H9 (cell line): ENCODE data around the gene ZCCHC7. TPM values are rescaled to one million over a fixed set of nuclear protein-coding genes. Genes with fewer than 3 reads are reported as not detected.

Experiments
- DNase-seq: peaks from one replicate; pipeline ENCODE4 v3.0.0-alpha.2; 2017
- H2AFZ ChIP-seq: one replicate; pipeline ENCODE4 v1.6.1; 2013; ENCODE audit warnings: mild to moderate bottlenecking, low read length, control low read depth, moderate library complexity
- H2AK5ac ChIP-seq: 2 replicates; pipeline ENCODE4 v1.6.1; 2013; ENCODE audit warnings: low read length, control low read depth, mixed read lengths; ENCODE audit not compliant: insufficient read length
- H2BK120ac ChIP-seq: one replicate; pipeline ENCODE4 v1.6.1; 2013; ENCODE audit warnings: low read depth, mild to moderate bottlenecking, low read length, control low read depth, inconsistent platforms; ENCODE audit not compliant: poor library complexity, severe bottlenecking
- H2BK12ac ChIP-seq: 2 replicates; pipeline ENCODE4 v1.6.1; 2013; ENCODE audit warnings: low read length, control low read depth, mixed read lengths, low read depth; ENCODE audit not compliant: insufficient read length
- H2BK15ac ChIP-seq: 2 replicates; pipeline ENCODE4 v1.6.1; 2013; ENCODE audit warnings: low read depth, low read length, control low read depth
- H2BK20ac ChIP-seq: one replicate; pipeline ENCODE4 v1.6.1; 2013; ENCODE audit warnings: low read depth, mild to moderate bottlenecking, low read length, control low read depth, inconsistent platforms; ENCODE audit not compliant: poor library complexity, severe bottlenecking
- H2BK5ac ChIP-seq: 2 replicates; pipeline ENCODE4 v1.6.1; 2013; ENCODE audit warnings: low read length, control low read depth, mixed read lengths; ENCODE audit not compliant: insufficient read length
- H3K14ac ChIP-seq: 2 replicates; pipeline ENCODE4 v1.6.1; 2013; ENCODE audit warnings: low read length, control low read depth; ENCODE audit not compliant: insufficient read depth
- H3K18ac ChIP-seq: 2 replicates; pipeline ENCODE4 v1.6.1; 2013; ENCODE audit warnings: low read depth, mild to moderate bottlenecking, mixed read lengths, low read length, control low read depth; ENCODE audit not compliant: insufficient read length
- H3K23ac ChIP-seq: 2 replicates; pipeline ENCODE4 v1.6.1; 2013; ENCODE audit warnings: low read length, control low read depth, mixed read lengths, low read depth; ENCODE audit not compliant: insufficient read length
- H3K23me2 ChIP-seq: 2 replicates; pipeline ENCODE4 v1.6.1; 2013; ENCODE audit warnings: low read depth, mild to moderate bottlenecking, mixed read lengths, low read length, control low read depth; ENCODE audit not compliant: insufficient read length, poor library complexity, severe bottlenecking
- H3K27ac ChIP-seq: 2 replicates; pipeline ENCODE4 v1.5.1; 2013; ENCODE audit warnings: low read length, control low read depth, mixed read lengths, low read depth; ENCODE audit not compliant: insufficient read length
- H3K27me3 ChIP-seq: 2 replicates; pipeline ENCODE4 v1.6.1; 2013; ENCODE audit warnings: low read length, control low read depth, inconsistent platforms; ENCODE audit not compliant: insufficient read depth
- H3K4ac ChIP-seq: 2 replicates; pipeline ENCODE4 v1.6.1; 2013; ENCODE audit warnings: low read depth, mild to moderate bottlenecking, control low read depth, inconsistent platforms, low read length, moderate library complexity
- H3K4me1 ChIP-seq: 2 replicates; pipeline ENCODE4 v1.6.1; 2013; ENCODE audit warnings: low read length, control low read depth, inconsistent platforms; ENCODE audit not compliant: insufficient read depth
- H3K4me2 ChIP-seq: 2 replicates; pipeline ENCODE4 v1.6.1; 2013; ENCODE audit warnings: low read length, control low read depth, mixed read lengths; ENCODE audit not compliant: insufficient read length, insufficient read depth
- H3K56ac ChIP-seq: 2 replicates; pipeline ENCODE4 v1.6.1; 2013; ENCODE audit warnings: low read depth, mild to moderate bottlenecking, mixed read lengths, low read length, control low read depth; ENCODE audit not compliant: insufficient read length
- H3K79me1 ChIP-seq: 2 replicates; pipeline ENCODE4 v1.6.1; 2013; ENCODE audit warnings: low read depth, mild to moderate bottlenecking, moderate library complexity, low read length, control low read depth, inconsistent platforms; ENCODE audit not compliant: insufficient read depth, poor library complexity, severe bottlenecking
- H3K79me2 ChIP-seq: 2 replicates; pipeline ENCODE4 v1.6.1; 2013; ENCODE audit warnings: low read length, control low read depth, inconsistent platforms; ENCODE audit not compliant: insufficient read depth
- H3K9ac ChIP-seq: 2 replicates; pipeline ENCODE4 v1.6.1; 2013; ENCODE audit warnings: low read length, control low read depth, mixed read lengths; ENCODE audit not compliant: insufficient read length; ENCODE audit errors: extremely low read depth
- H3K9me3 ChIP-seq: one replicate; pipeline ENCODE4 v1.6.1; 2013; ENCODE audit warnings: low read depth, low read length, inconsistent platforms; ENCODE audit not compliant: control insufficient read depth
- H3T11ph ChIP-seq: one replicate; pipeline ENCODE4 v1.6.1; 2013; ENCODE audit warnings: mild to moderate bottlenecking, low read length, control low read depth, inconsistent platforms
- H4K20me1 ChIP-seq: one replicate; pipeline ENCODE4 v1.6.1; 2013; ENCODE audit not compliant: control insufficient read depth, insufficient read length, insufficient read depth
- H4K5ac ChIP-seq: 2 replicates; pipeline ENCODE4 v1.6.1; 2013; ENCODE audit warnings: low read depth, mild to moderate bottlenecking, mixed read lengths, low read length, control low read depth; ENCODE audit not compliant: insufficient read length
- H4K8ac ChIP-seq: replicated peaks from 2 replicates; pipeline ENCODE4 v1.6.1; 2013; ENCODE audit warnings: low read length, control low read depth, mixed read lengths, low read depth; ENCODE audit not compliant: insufficient read length
- H4K91ac ChIP-seq: 2 replicates; pipeline ENCODE4 v1.6.1; 2013; ENCODE audit warnings: low read depth, mild to moderate bottlenecking, moderate library complexity, mixed read lengths, low read length, control low read depth; ENCODE audit not compliant: insufficient read length
- H3K27ac Mint-ChIP-seq, 3 experiments: 2 replicates in 2 of 3; 3 replicates in 1 of 3; pipeline ENCODE4 v1.8.0; 2020 to 2021; ENCODE audit warnings: mixed read lengths in 3 of 3, mild to moderate bottlenecking in 1 of 3, moderate library complexity in 1 of 3
- H3K27me3 Mint-ChIP-seq: 2 replicates; pipeline ENCODE4 v1.8.0; 2021; ENCODE audit warnings: low read depth, mild to moderate bottlenecking, moderate library complexity, mixed read lengths
- H3K36me3 Mint-ChIP-seq, 3 experiments: 2 replicates in 2 of 3; 3 replicates in 1 of 3; pipeline ENCODE4 v1.8.0; 2020 to 2021; ENCODE audit warnings: low read depth in 3 of 3, mixed read lengths in 3 of 3; ENCODE audit not compliant: insufficient read depth in 1 of 3
- H3K4me1 Mint-ChIP-seq, 2 experiments: 2 replicates each; pipeline ENCODE4 v1.8.0; 2020; ENCODE audit warnings: mixed read lengths in 2 of 2
- H3K4me3 Mint-ChIP-seq, 2 experiments: 2 replicates in 1 of 2; 3 replicates in 1 of 2; pipeline ENCODE4 v1.8.0; 2020 to 2021; ENCODE audit warnings: mild to moderate bottlenecking in 2 of 2, mixed read lengths in 2 of 2, moderate library complexity in 1 of 2
- H3K9me3 Mint-ChIP-seq, 2 experiments: 2 replicates in 1 of 2; 3 replicates in 1 of 2; pipeline ENCODE4 v1.8.0; 2020; ENCODE audit warnings: mild to moderate bottlenecking in 2 of 2, mixed read lengths in 2 of 2, moderate library complexity in 1 of 2
- CTCF ChIP-seq: fragments of 200-600 bp; sonication (generic); conservative IDR thresholded peaks from 3 replicates; pipeline ENCODE4 v1.8.0; 2021; ENCODE audit warnings: antibody characterized with exemption, mild to moderate bottlenecking
- WGBS: extraction: QIAGEN DNeasy Blood & Tissue Kit; methylation state at CpG from one replicate; pipeline ENCODE4 v1.1.7; 2013; ENCODE audit warnings: missing lambda C conversion rate, low lambda C conversion rate, mixed read lengths; ENCODE audit not compliant: insufficient read length; ENCODE audit errors: extremely low coverage; 5-methylcytosine and 5-hydroxymethylcytosine counted together
- total RNA-seq: library from RNA; stranded (reverse); gene quantifications from 2 replicates; pipeline ENCODE4 v1.2.1, GENCODE V29; 2021

ZCCHC7 gene
- total RNA-seq, 1 experiment from 2014 or later, result 20.3 TPM

GRCh38 chr9:37383393-37383792, 263.0 kb downstream of the ZCCHC7 start:
- no peak overlapping the region for H2BK15ac ChIP-seq
- no peak overlapping the region for H3K14ac ChIP-seq
- no peak for TF ChIP-seq CTCF
- no peak overlapping the region for H3K18ac ChIP-seq
- 0 out of 7 replicates have a peak, but pooled peaks cover 0 to 3% (median 0%) of the 10 kb centered on the region in 3 experiments for H3K36me3 Mint-ChIP-seq
- H3K4ac ChIP-seq, result no peak overlapping the region
- H3K4me2 ChIP-seq, result no peak overlapping the region
- H4K5ac ChIP-seq, result no peak overlapping the region
- H2AK5ac ChIP-seq, result no peak overlapping the region
- H4K8ac ChIP-seq, result no peak overlapping the region
- no peaks in the 10 kb centered on the region for H4K20me1 ChIP-seq
- no peaks in the 10 kb centered on the region for H3K23me2 ChIP-seq
- no peak for DNase-seq
- no peaks in the 10 kb centered on the region for H3K9me3 ChIP-seq
- no peak overlapping the region for H3K23ac ChIP-seq
- no peaks in the 10 kb centered on the region for H3K9me3 Mint-ChIP-seq
- H3K56ac ChIP-seq, result no peak overlapping the region
- H3K9ac ChIP-seq, result no peak overlapping the region
- H2BK5ac ChIP-seq, result no peak overlapping the region
- no peaks in the 10 kb centered on the region for H3K79me2 ChIP-seq
- no CpG with 5 or more reads among the region's 6 CpGs for WGBS
- no peaks in the 10 kb centered on the region for H3K27me3 ChIP-seq
- no peak overlapping the region for H2AFZ ChIP-seq
- H3K27me3 Mint-ChIP-seq, result no peaks in the 10 kb centered on the region
- H3K27ac ChIP-seq, result no peak overlapping the region
- peaks cover 3% of the 10 kb centered on the region in 2 experiments; a peak in 1 of 4 replicates for H3K4me1 Mint-ChIP-seq
- no peaks in the 10 kb centered on the region; the same call in 1 of the 2 replicates for H3K4me1 ChIP-seq
- H3T11ph ChIP-seq, result no peak overlapping the region
- H4K91ac ChIP-seq, result no peak overlapping the region
- no peaks in the 10 kb centered on the region for H3K79me1 ChIP-seq
- no peak overlapping the region for H2BK20ac ChIP-seq
- H3K27ac Mint-ChIP-seq, result no peak overlapping the region; a peak in 1 of 7 replicates
- no peak overlapping the region for H2BK12ac ChIP-seq
- H2BK120ac ChIP-seq, result no peak overlapping the region
- H3K4me3 Mint-ChIP-seq, result no peak overlapping the region
